HAP-1 (cell line): ENCODE data around the gene MYNN.
"Not testable (repeated sequence)": the region's sequence is repeated elsewhere in the genome, so short reads cannot be mapped to it uniquely, and the experiment has no call there.

Source experiments
- DNase-seq, 2 experiments: peaks; one replicate each; pipeline ENCODE4 v3.0.0-alpha.2; 2016 to 2020; ENCODE audit warnings: low spot score in 2 of 2
- H3K27me3 ChIP-seq: fragments of 250-450 bp; sonication (Bioruptor Pico); 2 replicates; pipeline ENCODE4 v1.5.1; 2020; ENCODE audit warnings: low read depth, mild to moderate bottlenecking, moderate library complexity
- H3K36me3 ChIP-seq: fragments of 250-450 bp; sonication (Bioruptor Pico); replicated peaks from 2 replicates; pipeline ENCODE4 v1.5.1; 2020; ENCODE audit warnings: mild to moderate bottlenecking
- H3K4me1 ChIP-seq: fragments of 250-450 bp; sonication (Bioruptor Pico); 2 replicates; pipeline ENCODE4 v1.5.1; 2020; ENCODE audit warnings: mild to moderate bottlenecking
- H3K4me3 ChIP-seq: fragments of 250-450 bp; sonication (Bioruptor Pico); 2 replicates; pipeline ENCODE4 v1.5.1; 2020; ENCODE audit warnings: mild to moderate bottlenecking, moderate library complexity
- H3K9me3 ChIP-seq: fragments of 250-450 bp; sonication (Bioruptor Pico); 2 replicates; pipeline ENCODE4 v1.5.1; 2020; ENCODE audit warnings: mild to moderate bottlenecking, moderate library complexity
- in situ Hi-C: fragments of 300-500 bp; cut with MboI; formaldehyde crosslinking; loops from 3 replicates; pipeline ENCODE4 v1.14.3; 2020; ENCODE audit warnings: low sequenced_read_pairs, inconsistent platforms, mixed read lengths

The MYNN gene

DNA sequence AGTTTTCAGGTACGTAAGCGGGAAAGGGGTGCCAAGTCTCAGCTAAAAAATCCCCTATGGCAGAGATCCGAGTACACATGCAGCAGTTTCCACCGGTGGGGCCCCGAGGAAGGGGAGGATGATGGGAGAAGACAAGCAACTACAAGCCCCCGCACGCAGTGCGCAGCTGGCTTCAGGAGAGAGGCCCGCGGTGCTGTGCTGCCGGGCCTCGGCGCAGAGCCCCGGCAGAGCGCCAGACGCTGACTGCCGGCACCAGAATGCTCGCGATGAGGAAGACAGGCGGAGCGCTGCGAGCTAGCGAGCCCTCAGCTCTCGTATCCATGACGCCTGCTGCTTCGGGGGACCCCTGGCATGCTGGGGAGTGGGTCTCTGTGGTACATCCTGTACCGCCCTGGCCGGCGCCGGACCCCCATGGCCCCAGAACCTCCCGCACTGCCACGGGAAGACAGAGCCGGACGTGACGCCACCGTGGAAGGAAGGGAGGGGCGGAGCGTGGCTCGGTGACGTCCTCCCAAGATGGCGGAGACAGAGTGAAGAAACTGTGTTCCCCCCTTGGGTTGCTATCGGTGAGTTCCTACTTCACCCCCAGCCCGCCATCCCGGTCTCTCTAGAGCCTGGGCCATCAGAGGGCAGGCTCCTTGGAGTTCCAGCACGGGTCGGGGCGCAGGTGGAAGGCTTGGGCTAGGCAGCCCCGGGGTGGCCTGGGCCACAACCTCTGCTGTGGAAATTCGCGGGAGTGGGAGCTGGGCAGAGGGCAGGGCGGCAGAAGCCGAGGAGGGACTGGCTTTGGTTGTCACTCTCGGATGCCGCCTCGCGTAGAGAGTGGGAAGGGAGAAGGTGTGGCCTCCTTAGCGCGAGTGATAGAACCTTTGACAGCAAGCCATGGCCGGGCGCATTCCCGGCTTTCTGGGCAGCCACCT, at the start of gene MYNN:
TSS of gene MYNN (plus strand) at position 500 of the 920 bp plus-strand sequence. CDS start 900 bp downstream, outside the sequence.
- Histone ChIP-seq H3K4me3 (peak within 1 kb of the TSS; percentile 93), H3K27me3 (no peaks in the 10 kb centered on the region), H3K4me1 (peaks cover 21% of the 10 kb centered on the region), H3K9me3 (no peaks in the 10 kb centered on the region), H3K36me3 (peaks cover 34% of the 10 kb centered on the region)
- peak; percentile 83 to 93 for DNase-seq
- in situ Hi-C loops = no loop called here

GRCh38 chr3:169731857-169732256, 41.3 kb upstream of the MYNN start:
- DNase-seq, H3K27me3 ChIP-seq, H3K36me3 ChIP-seq, H3K9me3 ChIP-seq, H3K4me3 ChIP-seq, H3K4me1 ChIP-seq, in situ Hi-C loops: not testable (repeated sequence)

DNA sequence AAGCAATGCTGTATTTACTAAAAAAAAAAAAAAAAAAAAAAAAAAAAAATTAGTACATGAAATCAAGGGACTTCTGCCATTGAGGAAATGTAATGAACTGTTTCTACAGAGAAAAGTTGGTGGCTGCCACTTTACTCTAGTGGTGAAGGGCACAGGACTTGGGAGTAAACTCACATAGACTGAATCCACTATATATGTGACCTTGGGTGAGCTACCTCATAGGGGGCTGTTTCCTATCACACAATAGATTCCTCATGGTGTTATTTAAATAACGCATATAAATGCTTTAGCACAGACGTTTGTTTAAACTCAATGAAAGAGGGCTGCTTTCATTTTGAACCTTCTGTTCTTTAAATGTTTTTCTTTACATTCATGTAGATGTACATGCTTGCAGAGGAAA, 34.1 kb upstream of the MYNN start:
- H3K4me3 ChIP-seq = no peak overlapping the region
- in situ Hi-C loops = no loop called here
- DNase-seq = peak in 1 of 2 experiments; percentile 8
- H3K27me3 ChIP-seq = no peaks in the 10 kb centered on the region
- no peaks in the 10 kb centered on the region for H3K36me3 ChIP-seq
- H3K4me1 ChIP-seq = no peaks in the 10 kb centered on the region
- no peaks in the 10 kb centered on the region; the same call in none of the 2 replicates for H3K9me3 ChIP-seq

DNA sequence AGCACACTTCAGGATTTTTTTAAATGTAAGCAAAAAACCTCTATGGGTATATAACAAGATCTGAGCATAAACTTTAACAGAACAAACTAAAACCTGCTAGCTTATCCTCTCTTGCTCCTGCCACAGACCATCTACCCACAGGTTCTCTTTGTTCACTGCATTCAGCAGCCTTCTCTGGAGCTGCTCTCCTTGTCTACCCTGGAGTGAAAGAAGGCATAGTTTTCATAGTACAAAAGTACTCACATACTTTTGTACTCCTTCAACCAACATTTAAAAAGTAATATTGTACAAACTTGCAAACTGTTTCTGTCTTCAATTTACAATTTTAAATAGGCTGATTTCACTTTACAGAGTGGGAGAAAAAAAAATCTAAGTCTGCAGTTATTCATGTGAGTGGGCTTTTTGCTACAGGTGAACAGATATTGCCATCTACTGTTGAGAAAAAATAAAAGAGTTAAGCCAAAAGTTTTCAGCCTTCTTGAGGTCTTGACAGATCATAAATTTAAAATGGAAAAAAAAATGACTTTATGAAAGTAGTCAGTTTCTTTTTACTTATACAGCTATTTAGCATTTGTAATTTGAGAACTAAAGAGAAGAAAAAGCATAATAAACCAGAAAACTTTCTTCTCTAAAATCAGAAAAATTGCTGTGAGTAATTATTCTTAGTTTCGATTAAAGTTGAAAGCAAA, 28.7 kb upstream of the MYNN start:
- Histone ChIP-seq H3K4me1 (no peaks in the 10 kb centered on the region), H3K4me3 (no peak overlapping the region), H3K36me3 (no peaks in the 10 kb centered on the region), H3K27me3 (peaks cover 5% of the 10 kb centered on the region), H3K9me3 (no peaks in the 10 kb centered on the region)
- in situ Hi-C loops = no loop called here
- no peak for DNase-seq

DNA sequence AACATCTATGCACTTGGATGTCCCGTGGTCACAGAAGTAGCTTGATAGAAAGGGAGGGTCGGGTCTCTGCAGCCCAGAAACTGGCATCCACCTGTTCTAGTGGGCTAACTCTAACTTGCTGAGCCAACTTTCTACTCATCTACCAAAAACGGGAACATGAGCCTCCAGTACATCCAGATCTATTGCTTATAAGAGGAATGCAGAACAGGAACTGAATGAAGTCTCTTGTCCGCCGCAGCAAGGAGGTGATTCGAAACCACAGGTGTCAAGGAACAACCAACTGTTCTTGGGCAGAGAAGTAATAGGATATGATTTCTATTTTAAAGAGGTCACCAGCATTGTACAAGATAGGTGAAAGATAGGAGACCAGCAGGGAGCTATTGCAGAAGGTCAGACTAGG, 26.3 kb upstream of the MYNN start:
- in situ Hi-C loops = no loop called here
- peaks cover 12% of the 10 kb centered on the region for H3K27me3 ChIP-seq
- no peaks in the 10 kb centered on the region for H3K9me3 ChIP-seq
- H3K36me3 ChIP-seq = no peaks in the 10 kb centered on the region
- no peaks in the 10 kb centered on the region for H3K4me1 ChIP-seq
- H3K4me3 ChIP-seq = no peak overlapping the region
- DNase-seq = no peak

- H3K4me1 ChIP-seq = no peaks in the 10 kb centered on the region
- H3K9me3 ChIP-seq = no peaks in the 10 kb centered on the region
- peaks cover 14% of the 10 kb centered on the region for H3K27me3 ChIP-seq
- DNase-seq = no peak
- no peaks in the 10 kb centered on the region for H3K36me3 ChIP-seq
- no peak overlapping the region for H3K4me3 ChIP-seq
- in situ Hi-C loops = no loop called here
These were observed 24.5 kb upstream of the MYNN start for GRCh38 chr3:169748670-169749069.

GRCh38 chr3:169750665-169751064, 22.5 kb upstream of the MYNN start:
- no peak overlapping the region for H3K4me3 ChIP-seq
- peaks cover 14% of the 10 kb centered on the region for H3K27me3 ChIP-seq
- no peaks in the 10 kb centered on the region for H3K4me1 ChIP-seq
- in situ Hi-C loops = no loop called here
- H3K9me3 ChIP-seq = no peaks in the 10 kb centered on the region
- no peak for DNase-seq
- no peaks in the 10 kb centered on the region for H3K36me3 ChIP-seq

DNA sequence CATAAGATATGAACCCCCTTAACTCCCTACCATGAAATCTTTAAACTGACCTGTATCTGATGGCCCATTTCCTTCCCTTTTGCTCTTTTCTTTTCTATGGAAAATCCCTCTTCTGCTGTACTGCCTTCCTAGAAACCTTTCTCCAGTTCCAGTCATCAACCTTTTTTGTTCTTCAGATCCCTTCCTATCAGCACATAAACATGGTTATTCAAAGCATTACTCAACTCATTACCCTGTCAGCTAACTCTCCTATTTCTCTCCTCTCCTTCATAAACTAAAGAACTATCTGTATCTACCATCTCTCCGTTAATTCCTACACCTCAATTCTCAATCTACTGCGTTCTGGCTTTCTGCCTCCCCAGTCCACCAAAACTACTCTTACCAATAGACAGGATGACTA, 21.3 kb upstream of the MYNN start:
- in situ Hi-C loops = no loop called here
- Histone ChIP-seq H3K4me1 (no peaks in the 10 kb centered on the region), H3K36me3 (no peaks in the 10 kb centered on the region), H3K4me3 (no peak overlapping the region), H3K27me3 (peaks cover 11% of the 10 kb centered on the region), H3K9me3 (no peaks in the 10 kb centered on the region)
- no peak for DNase-seq

GRCh38 chr3:169754711-169755110, 18.5 kb upstream of the MYNN start:
- Histone ChIP-seq H3K4me1 (no peaks in the 10 kb centered on the region), H3K4me3 (no peak overlapping the region), H3K9me3 (no peaks in the 10 kb centered on the region), H3K27me3 (peaks cover 8% of the 10 kb centered on the region), H3K36me3 (no peaks in the 10 kb centered on the region)
- no peak for DNase-seq
- in situ Hi-C loops = no loop called here

DNA sequence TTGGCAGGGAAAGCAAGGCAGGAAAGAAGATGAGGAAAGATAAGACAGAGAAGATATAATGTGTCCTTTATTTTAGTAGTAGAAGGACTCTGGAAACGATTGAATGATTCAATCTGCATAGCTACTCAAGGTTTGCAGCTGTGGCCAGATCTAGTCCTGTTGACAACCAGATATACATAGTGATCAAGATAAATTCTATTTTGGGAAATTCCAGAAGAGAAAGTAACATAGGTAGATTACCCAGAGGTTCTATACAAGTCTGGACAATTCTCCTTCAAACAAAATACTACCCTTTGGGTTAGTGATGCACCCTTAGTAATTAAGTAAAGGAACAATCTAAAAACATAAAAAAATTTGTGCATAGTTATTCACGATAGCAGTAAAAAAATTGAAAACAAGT, 17.7 kb upstream of the MYNN start:
- Histone ChIP-seq H3K4me3 (no peak overlapping the region), H3K36me3 (no peaks in the 10 kb centered on the region), H3K4me1 (no peaks in the 10 kb centered on the region), H3K9me3 (no peaks in the 10 kb centered on the region), H3K27me3 (peaks cover 8% of the 10 kb centered on the region)
- in situ Hi-C loops = no loop called here
- DNase-seq = no peak

DNA sequence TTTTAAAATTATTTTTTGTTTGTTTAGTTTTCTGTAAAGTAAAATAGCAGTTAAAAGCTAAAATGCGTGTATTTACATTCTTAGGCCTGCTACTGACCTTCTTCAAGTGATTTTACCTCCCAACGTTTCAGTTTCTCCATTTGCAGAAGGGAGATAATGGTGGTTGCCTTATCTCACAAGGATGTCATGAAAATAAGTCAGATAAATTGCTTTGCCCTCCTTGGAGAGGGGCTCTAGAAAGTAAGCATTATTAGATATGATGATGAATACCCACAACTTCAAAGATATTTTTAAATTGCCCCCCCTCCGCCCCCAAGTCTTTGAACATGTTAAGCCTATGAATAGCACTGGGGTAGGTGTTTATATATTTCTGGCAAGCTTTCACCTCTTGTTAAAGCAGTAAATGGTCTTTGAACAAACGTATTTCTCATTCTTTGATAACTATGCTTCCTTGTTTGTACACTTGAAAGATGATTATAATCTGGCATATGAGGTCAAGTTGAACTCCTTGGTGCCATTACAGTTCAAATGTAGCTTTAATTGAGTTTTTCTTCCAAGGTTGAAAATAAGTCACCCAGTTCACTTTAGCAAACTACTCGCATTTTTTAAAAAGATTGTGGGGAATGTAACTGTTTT, 14.7 kb upstream of the MYNN start:
- DNase-seq = no peak
- H3K9me3 ChIP-seq = 0 out of 2 replicates have a peak, but pooled peaks cover 4% of the 10 kb centered on the region
- no peaks in the 10 kb centered on the region for H3K36me3 ChIP-seq
- H3K4me1 ChIP-seq = no peaks in the 10 kb centered on the region; the same call in 1 of the 2 replicates
- H3K27me3 ChIP-seq = no peaks in the 10 kb centered on the region
- in situ Hi-C loops = no loop called here
- H3K4me3 ChIP-seq = no peak overlapping the region

DNA sequence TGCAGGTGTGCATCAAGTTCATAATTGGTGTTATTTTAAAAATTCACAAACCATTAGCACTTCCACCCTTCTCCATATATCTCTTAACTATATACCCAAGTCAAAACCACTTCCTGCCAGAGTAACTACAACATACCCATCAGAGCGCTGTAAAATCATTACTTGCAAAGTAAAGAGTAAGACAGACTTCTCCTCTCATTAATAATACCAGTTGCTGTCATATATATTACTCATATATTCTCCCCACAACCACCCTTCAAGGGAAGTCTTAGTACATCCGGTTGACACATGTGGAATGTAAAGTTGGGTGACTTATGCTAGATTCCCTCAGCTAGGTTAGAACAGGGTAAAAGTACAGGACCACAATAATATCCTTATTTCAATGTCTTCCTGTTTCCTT, 13.9 kb upstream of the MYNN start:
- DNase-seq = no peak
- no peaks in the 10 kb centered on the region for H3K36me3 ChIP-seq
- no peaks in the 10 kb centered on the region for H3K27me3 ChIP-seq
- no peak overlapping the region for H3K4me3 ChIP-seq
- H3K9me3 ChIP-seq = 0 out of 2 replicates have a peak, but pooled peaks cover 7% of the 10 kb centered on the region
- no peaks in the 10 kb centered on the region; the same call in none of the 2 replicates for H3K4me1 ChIP-seq
- in situ Hi-C loops = no loop called here

DNA sequence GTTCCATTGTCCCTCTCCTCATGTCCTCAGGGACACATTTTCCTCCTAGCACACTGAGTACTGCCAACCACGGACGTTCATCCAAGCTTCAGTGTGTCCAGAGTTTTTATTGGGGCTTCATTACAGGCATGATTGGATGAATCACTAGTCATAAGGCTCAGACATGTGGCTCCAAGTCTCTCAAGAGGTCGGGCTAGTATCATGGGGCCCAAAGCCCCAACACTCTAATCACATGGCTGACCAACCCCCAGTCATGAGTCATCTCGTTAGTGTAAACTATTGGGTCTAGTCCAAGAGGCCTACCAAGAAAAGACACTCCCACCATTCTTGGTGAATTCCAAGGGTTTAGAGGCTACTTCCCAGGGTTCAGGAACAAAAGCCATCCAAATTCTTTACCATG, 12.7 kb upstream of the MYNN start:
- Histone ChIP-seq H3K4me1 (no peaks in the 10 kb centered on the region; the same call in none of the 2 replicates), H3K36me3 (no peaks in the 10 kb centered on the region), H3K27me3 (no peaks in the 10 kb centered on the region), H3K4me3 (no peak overlapping the region), H3K9me3 (0 out of 2 replicates have a peak, but pooled peaks cover 10% of the 10 kb centered on the region)
- in situ Hi-C loops = no loop called here
- no peak for DNase-seq
